ENCODE measurements around the gene TUBGCP6.
"Not testable (repeated sequence)": the region's sequence is repeated elsewhere in the genome, so short reads cannot be mapped to it uniquely, and the experiment has no call there.

The TUBGCP6 gene

DNA sequence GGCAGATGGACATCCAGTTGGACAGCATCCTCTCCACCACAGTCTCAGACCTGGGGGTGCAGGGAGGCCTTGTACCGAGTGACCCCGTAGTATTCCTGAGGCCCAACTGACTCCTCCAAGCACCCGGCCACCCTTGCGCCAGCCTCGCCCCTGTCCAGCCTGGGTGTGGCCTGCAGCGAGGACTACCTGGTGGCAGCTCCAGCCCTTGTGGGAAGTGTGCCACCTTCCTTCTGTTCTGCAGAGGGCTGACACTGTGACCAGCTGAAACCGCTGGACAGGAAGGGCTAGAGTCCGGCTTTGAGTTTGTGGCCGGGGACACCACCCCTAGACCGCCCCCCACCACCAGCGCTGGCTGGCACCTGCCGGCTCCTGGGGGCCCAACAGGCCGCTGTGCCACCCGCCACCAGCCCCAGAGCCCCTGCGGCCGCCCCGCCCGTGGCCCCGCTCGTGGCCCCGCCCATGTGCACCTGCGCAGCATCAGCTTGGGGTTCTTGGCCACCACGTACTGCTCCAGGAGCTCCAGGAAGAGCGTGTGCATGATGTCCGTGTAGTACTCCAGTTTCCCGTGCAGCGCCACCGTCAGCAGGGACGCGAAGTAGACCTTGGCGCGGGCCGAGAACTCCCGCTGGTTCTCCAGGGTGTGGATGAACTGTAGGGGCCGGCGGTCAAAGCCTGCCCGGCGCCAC, 35.3 kb upstream of the TUBGCP6 start:
- no peak for DNase-seq

DNA sequence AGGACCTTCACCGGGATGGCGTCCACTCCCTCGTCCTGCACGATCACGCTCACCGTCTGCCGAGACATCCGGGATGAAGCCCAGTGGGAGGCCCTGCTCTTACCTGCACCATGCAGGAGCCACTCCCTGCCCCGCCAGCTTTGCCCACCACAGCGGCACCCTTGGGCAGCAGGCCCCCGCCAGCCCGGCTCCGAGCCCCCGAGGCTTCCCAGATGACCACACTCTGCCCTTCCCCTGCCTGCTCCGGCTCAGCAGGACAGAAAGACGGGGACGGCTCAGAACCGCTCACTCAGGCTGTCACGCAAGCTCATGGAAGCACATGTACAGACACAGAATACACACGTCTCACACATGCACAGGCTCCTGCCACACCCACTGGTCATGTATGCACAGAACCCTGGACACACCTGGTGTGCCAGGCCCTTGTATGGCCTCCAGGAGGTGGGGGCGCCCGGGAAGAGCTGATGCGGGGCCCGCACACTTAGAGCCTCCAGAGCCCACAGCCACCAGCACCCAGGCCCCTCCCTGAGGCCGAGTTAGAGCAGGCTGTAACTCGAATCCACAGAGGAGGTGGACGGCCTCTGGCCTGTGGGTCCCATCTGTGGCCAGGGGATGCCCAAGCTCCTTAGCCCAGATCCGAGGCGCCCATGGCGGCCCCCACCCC, 34.3 kb upstream of the TUBGCP6 start:
- no peak for DNase-seq

DNA sequence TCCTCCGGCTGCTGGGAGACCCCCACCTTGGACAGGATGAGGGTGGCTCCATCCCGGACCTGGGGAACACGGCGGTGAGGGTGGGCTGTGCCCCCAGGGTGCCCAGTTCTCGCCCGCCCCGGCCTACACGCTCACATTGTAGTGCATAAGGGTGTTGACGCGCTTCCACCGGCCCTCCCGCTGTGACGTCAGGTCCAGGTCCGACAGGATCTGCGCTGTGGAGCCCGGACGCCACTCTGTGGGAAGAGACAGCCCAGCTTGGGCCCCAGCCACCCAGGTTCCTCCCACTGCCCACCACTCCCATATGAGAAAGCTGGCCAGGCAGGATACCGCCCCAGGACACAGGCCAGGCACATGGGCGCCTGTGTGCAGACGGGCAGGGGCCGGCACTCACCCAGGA, 33.6 kb upstream of the TUBGCP6 start:
- DNase-seq: no peak

DNA sequence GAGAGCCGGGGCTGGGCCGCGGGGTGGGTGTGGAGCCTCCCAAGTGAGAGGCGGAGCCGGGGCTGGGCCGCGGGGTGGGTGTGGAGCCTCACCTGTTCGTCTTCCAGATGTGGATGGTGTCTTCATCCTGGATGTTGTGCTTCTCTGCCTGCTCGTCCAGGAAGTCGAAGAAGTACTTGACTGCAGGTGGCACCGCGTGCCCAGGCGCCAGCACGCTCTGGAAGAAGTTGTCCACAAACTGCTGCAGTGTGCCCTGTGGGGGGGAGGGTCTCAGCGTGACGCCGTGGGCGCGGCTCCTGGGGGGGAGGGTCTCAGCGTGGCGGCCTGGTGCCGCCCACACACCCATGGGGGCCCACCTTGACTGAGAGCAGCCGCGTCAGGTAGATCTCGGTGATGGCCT, 32.9 kb upstream of the TUBGCP6 start:
- no peak for DNase-seq

DNA sequence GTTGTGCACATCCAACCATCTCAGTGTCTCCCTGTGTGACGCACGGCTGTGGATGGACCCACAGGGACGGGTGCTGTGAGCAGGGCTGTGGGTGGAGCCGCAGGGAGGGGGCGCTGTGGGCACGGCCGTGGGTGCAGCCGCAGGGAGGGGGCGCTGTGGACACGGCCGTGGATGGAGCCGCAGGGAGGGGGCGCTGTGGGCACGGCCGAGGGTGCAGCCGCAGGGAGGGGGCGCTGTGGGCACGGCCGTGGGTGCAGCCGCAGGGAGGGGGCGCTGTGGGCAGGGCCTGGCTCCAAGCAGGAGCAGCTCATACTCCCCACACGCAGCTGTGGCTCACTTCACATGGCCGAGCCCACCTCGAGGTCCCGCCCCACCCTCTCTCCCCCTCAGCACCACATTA, 31.3 kb upstream of the TUBGCP6 start:
- no peak for DNase-seq

DNA sequence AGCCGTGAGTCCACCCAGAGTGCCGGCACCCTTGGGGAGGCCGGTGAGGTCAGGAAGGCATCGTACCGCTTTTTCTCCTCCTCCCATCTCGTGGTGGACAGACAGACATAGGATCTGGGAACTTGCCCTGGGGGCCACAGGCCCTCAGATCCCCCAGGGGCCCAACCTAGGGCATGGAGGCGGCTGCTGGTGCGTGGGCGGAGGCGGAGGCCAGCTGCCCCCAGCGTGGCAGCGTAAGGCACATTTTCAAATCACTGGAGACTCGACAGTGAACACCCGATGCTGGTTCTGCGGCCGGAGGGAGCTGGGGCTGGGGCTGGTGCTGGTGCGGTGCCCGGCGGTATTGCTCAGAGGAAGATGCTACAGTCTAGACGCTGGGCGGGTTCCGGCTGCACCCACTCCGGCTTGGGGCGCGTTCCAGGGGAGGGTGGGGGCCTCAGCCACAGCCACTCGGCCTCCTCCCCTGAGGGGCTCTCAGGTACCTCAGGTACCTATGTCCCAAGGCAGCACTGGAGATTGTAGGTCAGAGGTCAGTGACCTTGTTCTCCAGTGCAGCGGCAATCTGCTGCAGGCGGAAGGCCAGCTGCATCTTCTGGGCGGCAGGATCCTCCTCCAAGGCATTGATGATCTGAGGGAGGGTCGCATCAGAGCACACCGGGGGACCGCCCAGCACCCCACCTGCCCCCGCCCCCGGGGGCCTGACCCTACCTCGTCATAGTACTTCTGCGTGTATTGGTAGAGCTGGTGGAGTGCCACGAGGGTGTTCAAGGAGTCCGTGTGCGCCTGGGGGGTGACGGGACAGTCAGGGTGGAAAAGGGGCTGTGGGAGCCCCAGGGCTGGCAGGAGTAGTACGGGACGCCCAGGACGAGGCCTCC, 30.6 kb upstream of the TUBGCP6 start:
- DNase-seq: no peak

DNA sequence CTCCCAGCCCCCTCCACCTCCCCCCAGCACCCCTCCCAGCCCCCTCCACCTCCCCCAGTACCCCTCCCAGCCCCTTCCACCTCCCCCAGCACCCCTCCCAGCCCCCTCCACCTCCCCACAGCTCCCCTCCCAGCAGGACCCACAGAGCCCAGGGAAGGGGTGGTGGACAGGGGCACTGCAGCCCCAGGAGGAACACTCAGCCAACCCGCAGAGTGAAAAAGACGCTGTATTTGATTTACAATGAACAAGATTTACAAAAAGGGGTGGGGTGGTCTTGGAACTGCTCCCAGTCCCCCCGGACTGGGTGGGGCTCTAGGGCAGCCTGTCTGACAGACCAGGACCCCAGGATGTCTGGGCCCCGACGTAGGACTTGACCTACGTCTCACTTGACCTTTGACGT, 29.9 kb upstream of the TUBGCP6 start:
- no peak for DNase-seq

DNA sequence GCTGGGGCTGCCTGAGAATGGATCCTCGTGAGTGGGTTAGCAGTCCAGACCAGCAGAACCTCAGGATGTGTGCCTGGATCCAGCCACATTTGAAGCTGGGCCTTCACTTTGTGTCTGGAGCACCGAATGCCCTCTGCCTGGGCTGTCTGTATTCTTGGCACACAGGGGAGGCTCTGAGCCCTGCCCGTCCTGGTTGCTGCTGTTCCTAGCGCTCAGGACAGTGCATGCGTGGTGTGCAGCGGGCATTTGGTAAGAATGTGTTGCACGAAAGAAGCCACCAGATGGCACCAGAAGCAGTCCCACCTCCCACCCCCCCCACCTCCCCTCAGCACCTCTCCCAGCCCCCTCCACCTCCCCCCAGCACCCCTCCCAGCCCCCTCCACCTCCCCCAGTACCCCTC, 29.5 kb upstream of the TUBGCP6 start:
- no peak for DNase-seq

DNA sequence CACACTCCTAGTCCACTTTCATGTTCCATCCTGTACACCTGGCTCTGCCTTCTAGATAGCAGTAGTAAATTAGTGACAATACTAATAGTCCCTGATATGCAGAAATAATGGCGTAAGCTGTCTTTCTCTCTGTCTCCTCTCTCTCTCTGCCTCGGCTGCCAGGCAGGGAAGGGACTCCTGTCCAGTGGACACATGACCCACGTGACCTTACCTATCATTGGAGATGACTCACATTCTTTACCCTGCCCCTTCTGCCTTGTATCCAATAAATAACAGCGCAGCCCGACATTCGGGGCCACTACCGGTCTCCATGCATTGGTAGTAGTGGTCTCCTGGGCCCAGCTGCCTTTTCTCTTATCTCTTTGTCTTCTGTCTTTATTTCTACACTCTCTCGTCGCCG, 29.0 kb upstream of the TUBGCP6 start:
- not testable (repeated sequence) for DNase-seq

DNA sequence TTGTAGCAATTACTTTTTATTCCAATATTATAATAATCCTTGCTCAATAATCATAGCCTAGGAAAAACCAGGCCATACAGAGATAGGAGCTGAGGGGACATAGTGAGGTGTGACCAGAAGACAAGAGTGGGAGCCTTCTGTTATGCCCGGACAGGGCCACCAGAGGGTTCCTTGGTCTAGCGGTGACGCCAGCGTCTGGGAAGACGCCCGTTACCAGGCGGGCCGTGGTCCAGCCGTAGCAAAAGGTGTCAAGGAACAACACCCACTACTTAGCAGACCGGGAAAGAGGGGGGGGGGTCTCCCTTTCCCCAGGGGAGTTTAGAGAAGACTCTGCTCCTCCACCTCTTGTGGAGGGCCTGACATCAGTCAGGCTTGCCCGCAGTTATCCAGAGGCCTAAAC, 28.5 kb upstream of the TUBGCP6 start:
- not testable (repeated sequence) for DNase-seq

DNA sequence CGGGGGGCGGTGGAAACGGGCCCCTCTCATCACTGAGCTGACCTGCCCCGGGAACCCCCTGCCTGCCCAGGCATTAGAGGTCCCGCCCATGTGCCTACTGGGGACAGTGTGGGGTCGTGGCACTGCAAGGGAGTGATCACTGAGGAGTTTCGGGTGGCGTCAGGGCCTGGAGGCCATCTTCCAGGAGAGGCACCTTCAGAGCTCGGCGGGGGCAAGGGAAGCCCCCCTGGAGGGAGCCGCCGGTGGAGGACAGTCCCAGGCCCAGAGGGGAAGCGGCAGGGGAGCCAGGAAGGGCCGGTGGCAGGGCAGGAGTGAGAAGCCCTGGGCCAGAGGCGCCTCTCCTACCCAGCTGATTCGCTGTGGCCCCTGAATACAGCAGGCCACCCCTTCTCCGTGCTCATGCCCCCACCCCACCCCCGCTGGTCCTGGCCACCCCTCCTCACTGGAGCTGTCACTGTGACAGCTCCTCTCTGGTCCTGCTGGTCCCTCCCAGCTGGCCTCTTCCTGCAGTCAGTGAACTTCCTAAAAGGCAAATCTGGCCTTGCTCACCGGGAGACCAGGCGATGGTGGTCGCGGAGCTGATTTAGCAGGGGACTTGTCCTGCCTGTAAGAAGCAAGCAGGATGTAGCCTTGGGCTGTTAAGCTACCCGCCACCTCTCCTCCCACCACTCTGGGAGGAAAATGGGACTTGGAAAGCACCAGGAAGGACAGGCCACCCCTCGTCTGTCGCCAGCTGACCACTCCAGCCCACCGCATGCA, 27.4 kb upstream of the TUBGCP6 start:
- DNase-seq: no peak

DNA sequence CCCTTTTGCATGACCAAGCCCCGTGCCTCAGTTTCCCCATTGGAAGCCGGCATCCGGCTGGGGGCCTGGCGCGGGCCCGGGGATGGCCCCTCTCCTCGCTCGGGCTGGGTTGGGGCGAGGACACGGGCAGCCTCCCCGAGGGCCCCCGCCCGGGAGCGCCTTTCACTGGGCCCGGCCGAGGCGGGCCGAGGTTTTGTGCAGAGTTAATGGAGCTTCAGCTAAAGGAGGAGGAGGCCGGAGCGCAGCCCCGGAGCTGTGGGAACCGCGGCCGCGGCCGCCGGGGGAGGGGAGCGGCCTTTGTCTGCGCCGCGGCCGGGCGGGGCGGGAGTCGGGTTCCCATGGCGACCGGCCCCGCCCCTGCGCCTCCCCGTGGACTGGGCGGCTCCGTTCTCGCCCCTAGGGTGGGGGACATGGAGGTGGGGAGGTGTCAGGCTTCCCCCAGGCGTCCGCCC, 26.7 kb upstream of the TUBGCP6 start:
- DNase-seq: no peak

DNA sequence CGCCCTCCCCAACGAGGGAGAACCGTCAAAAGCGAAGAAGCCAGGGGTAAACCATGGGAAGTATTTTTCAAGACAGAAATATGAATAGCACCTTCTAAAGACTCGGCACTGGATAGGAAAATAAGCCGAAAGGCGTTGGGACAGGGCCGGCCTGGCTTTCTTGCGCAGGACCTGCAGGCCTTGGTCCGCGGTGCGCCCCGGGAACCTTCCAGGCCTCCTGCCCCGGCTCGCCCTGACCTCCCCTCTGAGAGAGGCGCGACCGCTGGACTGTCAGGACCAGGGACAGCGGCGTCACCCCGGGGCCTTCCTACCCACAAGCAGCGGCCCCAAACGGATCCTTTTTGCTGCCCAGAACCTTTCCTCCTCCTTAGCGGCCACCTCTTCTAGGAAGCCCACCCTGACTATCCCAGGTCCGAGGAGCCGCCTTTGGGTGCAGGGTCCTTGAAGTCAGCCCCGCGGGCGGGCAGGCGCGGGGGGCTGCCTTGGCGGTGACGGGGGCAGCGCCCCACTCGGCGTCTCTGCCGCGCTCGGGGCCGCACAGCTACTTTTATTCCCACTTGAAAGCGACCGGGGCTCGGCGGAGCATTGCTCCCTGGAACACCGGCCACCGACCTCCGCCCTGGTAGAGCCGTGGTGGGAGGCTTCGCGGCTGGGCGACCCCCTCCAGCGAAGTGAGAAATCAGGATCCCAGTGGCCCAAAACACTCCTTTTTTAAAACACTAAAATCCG, 26.0 kb upstream of the TUBGCP6 start:
- no peak for DNase-seq

DNA sequence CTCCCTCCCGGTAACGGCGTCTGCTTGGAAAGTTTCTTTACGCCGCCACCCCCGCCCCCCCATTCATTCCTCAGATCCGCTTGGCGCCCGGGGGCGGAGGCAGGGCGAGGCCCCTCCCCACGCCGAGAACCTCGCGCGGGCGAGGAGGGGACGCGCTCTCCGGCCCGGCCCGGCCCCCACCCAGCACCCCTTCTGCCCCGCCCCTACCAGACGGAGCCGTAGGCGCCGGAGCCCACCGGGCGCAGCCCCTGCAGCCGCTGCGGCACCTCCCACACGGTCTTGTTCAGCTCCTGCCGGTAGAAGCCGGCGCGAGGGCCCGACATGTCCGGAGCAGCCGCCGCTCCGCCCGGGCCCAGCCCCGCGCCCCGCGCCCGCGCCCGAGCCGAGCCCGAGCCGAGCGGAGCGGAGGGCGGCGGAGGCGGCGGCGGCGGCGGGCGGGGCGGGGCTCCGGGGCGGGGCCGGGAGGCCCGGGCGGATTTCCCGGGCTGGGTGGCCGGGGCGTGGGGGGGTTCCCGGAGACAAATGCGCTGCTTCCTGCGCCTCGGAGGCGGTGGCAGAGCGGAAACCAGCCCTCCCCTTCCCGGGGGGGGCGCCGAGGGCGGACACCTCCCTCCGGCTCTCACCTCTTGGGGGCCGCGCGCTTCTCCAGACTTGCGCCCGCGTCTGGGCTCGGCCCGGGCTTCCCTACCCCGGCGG, 25.3 kb upstream of the TUBGCP6 start, which contains the start of gene MAPK11:
MAPK11 (minus strand) TSS at position 411 of the 696 bp plus-strand sequence; CDS start at position 323, 88 bp downstream.
- no peak for DNase-seq

DNA sequence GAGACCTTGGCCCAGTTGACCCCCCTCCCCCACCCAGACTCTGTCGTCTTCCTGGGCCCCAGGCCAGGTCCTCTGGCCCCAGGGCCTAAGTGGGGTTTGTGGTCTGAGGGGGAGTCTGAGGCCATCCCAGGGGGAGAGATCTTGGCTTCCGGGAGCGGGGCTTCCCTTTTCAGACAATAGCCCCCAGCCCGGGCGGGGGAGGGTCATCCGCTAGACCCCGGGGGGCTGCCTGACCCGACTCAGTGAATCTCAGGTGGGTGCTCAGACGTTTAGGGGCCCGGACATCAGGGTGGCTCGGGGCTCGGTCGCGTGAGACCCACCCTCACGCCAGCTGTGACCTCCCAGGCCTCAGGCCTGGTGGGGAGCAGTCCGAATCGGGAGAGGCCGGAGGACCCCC, 24.7 kb upstream of the TUBGCP6 start:
- no peak for DNase-seq

DNA sequence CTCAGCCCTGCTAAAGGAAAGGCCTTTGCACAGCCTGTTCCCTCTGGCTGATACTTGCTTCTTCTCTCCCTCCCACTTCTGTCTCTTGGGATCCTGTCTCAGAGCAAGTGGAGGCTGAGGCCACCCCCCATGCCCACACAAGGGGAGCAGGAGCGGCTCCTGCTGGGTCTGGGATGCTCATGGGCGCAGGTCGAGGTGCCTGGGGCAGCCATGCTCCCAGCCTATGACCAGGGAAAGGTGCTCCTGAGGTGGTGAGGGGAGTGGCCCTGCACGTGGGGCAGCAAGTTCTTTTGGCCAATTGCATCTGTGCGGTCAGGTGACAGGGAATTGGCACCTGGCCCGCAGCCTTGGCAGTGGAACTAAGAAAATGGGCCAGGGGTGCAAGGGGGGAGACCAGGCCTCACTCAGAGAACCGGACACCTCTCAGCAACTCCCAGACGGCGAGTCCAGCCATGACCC, 23.9 kb upstream of the TUBGCP6 start:
- no peak for DNase-seq

DNA sequence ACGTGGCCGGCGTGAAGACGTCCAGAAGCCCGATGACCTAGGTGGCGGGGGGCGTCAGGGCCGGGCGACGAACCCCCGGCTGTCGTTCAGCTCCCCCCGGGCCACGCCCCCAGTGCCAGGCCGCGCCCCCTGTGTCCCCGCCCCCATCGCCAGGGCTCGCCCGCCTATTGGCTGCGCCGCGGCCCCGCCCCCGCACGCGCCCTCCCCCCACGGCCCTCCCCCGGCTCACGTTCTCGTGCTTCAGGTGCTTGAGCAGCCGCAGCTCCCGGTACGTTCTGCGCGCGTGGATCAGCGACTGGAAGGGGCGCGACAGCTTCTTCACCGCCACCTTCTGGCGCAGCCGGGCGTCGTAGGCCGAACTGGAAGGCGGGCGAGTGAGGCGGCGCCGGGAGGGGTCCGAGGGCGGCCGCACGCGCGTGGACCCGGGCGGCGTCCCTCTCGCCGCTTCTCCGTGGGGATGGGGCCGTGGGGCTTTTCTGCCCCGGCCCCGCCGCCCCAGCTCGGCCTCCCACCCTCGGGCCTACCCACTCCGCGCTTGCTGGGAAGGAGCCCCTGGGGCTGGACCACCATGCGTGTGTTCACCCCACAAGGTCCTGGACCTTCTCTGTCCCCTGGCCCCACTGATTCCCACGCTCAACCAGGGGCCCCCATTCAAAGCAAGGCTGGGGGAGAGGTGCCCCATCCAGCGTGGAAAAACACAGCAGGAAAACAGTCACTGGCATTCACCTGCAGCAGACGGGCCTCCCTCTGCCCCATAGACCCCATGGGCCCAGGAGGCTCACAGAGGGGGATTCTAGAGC, 23.0 kb upstream of the TUBGCP6 start:
- DNase-seq: no peak

DNA sequence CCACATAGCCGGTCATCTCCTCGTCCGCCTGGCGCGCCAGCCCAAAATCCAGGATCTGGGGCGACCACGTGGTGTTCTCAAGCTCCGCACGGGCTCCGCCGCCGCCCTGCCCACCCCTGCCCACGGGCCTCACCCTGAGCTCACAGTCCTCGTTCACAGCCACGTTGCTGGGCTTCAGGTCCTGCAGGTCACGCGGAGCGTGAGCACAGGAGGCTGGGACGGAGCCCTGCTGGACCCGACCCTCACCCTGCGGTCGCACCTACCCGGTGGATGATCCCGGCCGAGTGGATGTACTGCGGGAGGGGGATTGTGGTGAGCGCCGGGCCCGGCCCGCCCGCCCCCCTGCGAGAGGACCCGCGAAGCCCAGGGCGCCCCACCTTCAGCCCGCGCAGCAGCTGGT, 22.2 kb upstream of the TUBGCP6 start:
- DNase-seq: no peak

DNA sequence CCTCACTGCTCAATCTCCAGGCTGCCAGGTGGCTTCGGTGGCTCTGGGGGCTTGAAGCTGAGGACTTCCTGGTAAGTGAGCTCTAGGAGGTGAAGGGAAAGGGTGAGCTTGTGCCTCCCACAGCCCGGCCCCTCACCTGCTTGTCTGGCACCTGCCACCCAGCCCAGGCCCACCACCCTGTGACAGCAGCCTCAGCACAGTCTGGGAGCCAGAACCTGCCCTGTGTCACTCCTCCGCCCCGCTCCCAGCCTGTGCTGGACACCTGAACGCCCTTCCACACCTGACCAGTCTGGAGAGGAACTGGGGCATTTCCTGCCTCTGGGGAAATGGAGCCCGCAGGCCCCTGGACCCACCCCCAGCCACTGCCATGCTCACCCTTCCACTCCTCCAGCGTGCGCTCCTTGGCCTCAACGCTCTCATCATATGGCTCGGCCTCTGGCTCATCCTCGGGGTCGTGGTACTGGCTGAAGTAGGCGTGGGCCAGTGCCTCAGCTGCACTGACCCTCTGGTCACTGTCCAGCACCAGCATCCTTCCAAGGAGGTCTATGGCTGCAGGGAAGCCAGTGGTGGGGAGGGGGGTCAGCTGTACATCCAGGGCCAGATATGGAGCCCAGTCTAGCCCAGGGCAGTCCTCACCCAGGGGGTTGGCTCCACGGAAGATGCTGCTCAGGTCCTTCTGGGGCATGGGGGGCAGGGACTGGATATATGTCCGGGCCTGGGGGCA, 20.3 kb upstream of the TUBGCP6 start:
- DNase-seq: no peak

All from cortex of kidney (tissue), 1 donor.